Activated naive CD8-positive, alpha-beta T cell treated with anti-CD3 and anti-CD28 coated beads, Interleukin-2, amount 10 ng/mL, durations not matched to agents 7 days and 5 days (primary cell): ENCODE measurements around the gene MRPL37. TPM values are rescaled to one million over a fixed set of nuclear protein-coding genes. Genes with fewer than 3 reads are reported as not detected.

Experiments used
- ATAC-seq: fragments of 150-1000 bp; cut with Tn5 transposase; one replicate; pipeline ENCODE4 v1.10.0; 2021; ENCODE audit warnings: low read depth, moderate library complexity
- POLR2A ChIA-PET: fragments of 350-600 bp; sonication (Branson Sonifier 250); formaldehyde crosslinking; loops from one replicate; lab custom pipeline; 2021; ENCODE audit warnings: antibody characterized with exemption; lab: Charles Lee
- DNase-seq: peaks from one replicate; pipeline ENCODE4 v3.0.0; 2021
- H3K27ac Mint-ChIP-seq: one replicate; pipeline ENCODE4 v1.8.0; 2022; ENCODE audit warnings: mild to moderate bottlenecking, mixed read lengths
- H3K27me3 Mint-ChIP-seq: one replicate; pipeline ENCODE4 v1.8.0; 2022; ENCODE audit warnings: mild to moderate bottlenecking, moderate library complexity, mixed read lengths
- H3K36me3 Mint-ChIP-seq: one replicate; pipeline ENCODE4 v1.8.0; 2021; ENCODE audit warnings: mild to moderate bottlenecking, mixed read lengths
- H3K4me1 Mint-ChIP-seq: one replicate; pipeline ENCODE4 v1.8.0; 2021; ENCODE audit warnings: mixed read lengths
- H3K4me3 Mint-ChIP-seq: one replicate; pipeline ENCODE4 v1.8.0; 2022; ENCODE audit warnings: mild to moderate bottlenecking, moderate library complexity, mixed read lengths
- H3K9me3 Mint-ChIP-seq: one replicate; pipeline ENCODE4 v1.8.0; 2021; ENCODE audit warnings: mixed read lengths
- total RNA-seq, 2 experiments: library from RNA; stranded (reverse); gene quantifications; one replicate each; pipeline ENCODE4 v1.2.3, GENCODE V29; 2021

The MRPL37 gene
- total RNA-seq, 2 experiments from 2014 or later = 71.8 to 81.6 TPM

GRCh38 chr1:54215523-54215922 lies 15.6 kb downstream of the MRPL37 start:
- ATAC-seq (no peak), DNase-seq (no peak)
- POLR2A ChIA-PET = no interaction called here
- no peak overlapping the region for H3K27ac Mint-ChIP-seq
- peaks cover 35% of the 10 kb centered on the region for H3K36me3 Mint-ChIP-seq
- H3K4me1 Mint-ChIP-seq = peaks cover 4% of the 10 kb centered on the region
- no peaks in the 10 kb centered on the region for H3K27me3 Mint-ChIP-seq
- no peaks in the 10 kb centered on the region for H3K9me3 Mint-ChIP-seq
- no peak overlapping the region for H3K4me3 Mint-ChIP-seq

- Mint-ChIP-seq H3K9me3 (no peaks in the 10 kb centered on the region), H3K36me3 (peaks cover 27% of the 10 kb centered on the region), H3K4me3 (no peak overlapping the region), H3K27ac (peak overlapping the region; percentile 5), H3K27me3 (no peaks in the 10 kb centered on the region), H3K4me1 (peaks cover 2% of the 10 kb centered on the region)
- ATAC-seq (no peak), DNase-seq (no peak)
- POLR2A ChIA-PET = no interaction called here
Observed at GRCh38 chr1:54218883-54219687, 19.1 kb downstream of the MRPL37 start.

- ATAC-seq (no peak), DNase-seq (no peak)
- Mint-ChIP-seq H3K36me3 (peaks cover 29% of the 10 kb centered on the region), H3K27me3 (no peaks in the 10 kb centered on the region), H3K4me1 (peaks cover 2% of the 10 kb centered on the region), H3K9me3 (no peaks in the 10 kb centered on the region), H3K27ac (peak overlapping the region; percentile 51), H3K4me3 (no peak overlapping the region)
- POLR2A ChIA-PET = interaction anchor here (1.1 kb wide), 1 partner anchor 10 kb away, joined by 3 read pairs; no protein-coding TSS in a partner anchor
Observed at GRCh38 chr1:54219688-54220003, 19.7 kb downstream of the MRPL37 start.

GRCh38 chr1:54220004-54220811 lies 20.2 kb downstream of the MRPL37 start:
- Mint-ChIP-seq H3K27me3 (no peaks in the 10 kb centered on the region), H3K4me1 (peaks cover 2% of the 10 kb centered on the region), H3K4me3 (no peak overlapping the region), H3K9me3 (no peaks in the 10 kb centered on the region), H3K27ac (peak overlapping the region; percentile 51), H3K36me3 (peaks cover 31% of the 10 kb centered on the region)
- no peak for DNase-seq
- POLR2A ChIA-PET = interaction anchor here (1.1 kb wide), 1 partner anchor 10 kb away, joined by 3 read pairs; no protein-coding TSS in a partner anchor
- ATAC-seq = no peak

GRCh38 chr1:54221113-54221834 lies 21.3 kb downstream of the MRPL37 start:
- DNase-seq (no peak), ATAC-seq (no peak)
- POLR2A ChIA-PET = no interaction called here
- no peak overlapping the region for H3K4me3 Mint-ChIP-seq
- peak overlapping the region; percentile 52 for H3K27ac Mint-ChIP-seq
- peaks cover 28% of the 10 kb centered on the region for H3K36me3 Mint-ChIP-seq
- no peaks in the 10 kb centered on the region for H3K27me3 Mint-ChIP-seq
- H3K9me3 Mint-ChIP-seq = no peaks in the 10 kb centered on the region
- H3K4me1 Mint-ChIP-seq = peaks cover 2% of the 10 kb centered on the region

GRCh38 chr1:54221867-54222484 lies 22.0 kb downstream of the MRPL37 start:
- no peak for DNase-seq
- Mint-ChIP-seq H3K9me3 (no peaks in the 10 kb centered on the region), H3K4me3 (no peak overlapping the region), H3K27me3 (no peaks in the 10 kb centered on the region), H3K27ac (peak overlapping the region; percentile 35), H3K4me1 (no peaks in the 10 kb centered on the region), H3K36me3 (peaks cover 24% of the 10 kb centered on the region)
- POLR2A ChIA-PET = no interaction called here
- ATAC-seq = no peak

- Mint-ChIP-seq H3K27me3 (no peaks in the 10 kb centered on the region), H3K4me3 (no peak overlapping the region), H3K4me1 (no peaks in the 10 kb centered on the region), H3K36me3 (peaks cover 20% of the 10 kb centered on the region), H3K9me3 (no peaks in the 10 kb centered on the region), H3K27ac (peak overlapping the region; percentile 68)
- POLR2A ChIA-PET = no interaction called here
- DNase-seq (no peak), ATAC-seq (no peak)
Observed at GRCh38 chr1:54222711-54223110, 22.7 kb downstream of the MRPL37 start.

- no peaks in the 10 kb centered on the region for H3K27me3 Mint-ChIP-seq
- POLR2A ChIA-PET = no interaction called here
Observed at GRCh38 chr1:54223441-54224202, 23.7 kb downstream of the MRPL37 start.

GRCh38 chr1:54224233-54224632 lies 24.3 kb downstream of the MRPL37 start:
- Mint-ChIP-seq H3K27me3 (no peaks in the 10 kb centered on the region), H3K4me1 (peaks cover 3% of the 10 kb centered on the region), H3K4me3 (no peak overlapping the region), H3K27ac (peak overlapping the region; percentile 54), H3K9me3 (no peaks in the 10 kb centered on the region), H3K36me3 (peaks cover 12% of the 10 kb centered on the region)
- no peak for DNase-seq
- POLR2A ChIA-PET = no interaction called here
- no peak for ATAC-seq

More at GRCh38 chr1:54223441-54224202, 23.7 kb downstream of the MRPL37 start:
- ATAC-seq (no peak), DNase-seq (no peak)
- Mint-ChIP-seq H3K27ac (peak overlapping the region; percentile 54), H3K9me3 (no peaks in the 10 kb centered on the region), H3K36me3 (peaks cover 15% of the 10 kb centered on the region), H3K4me1 (no peaks in the 10 kb centered on the region), H3K4me3 (no peak overlapping the region)

- no peaks in the 10 kb centered on the region for H3K27me3 Mint-ChIP-seq
- ATAC-seq = no peak
- no peak overlapping the region for H3K27ac Mint-ChIP-seq
Observed at GRCh38 chr1:54225378-54225777, 25.4 kb downstream of the MRPL37 start.

GRCh38 chr1:54225986-54226559 lies 26.1 kb downstream of the MRPL37 start:
- no peak overlapping the region for H3K27ac Mint-ChIP-seq
- no peak for ATAC-seq
- POLR2A ChIA-PET = interaction anchor here (1.5 kb wide), 1 partner anchor 63 kb away, joined by 3 read pairs; no protein-coding TSS in a partner anchor
- H3K4me1 Mint-ChIP-seq = peaks cover 15% of the 10 kb centered on the region
- H3K36me3 Mint-ChIP-seq = peaks cover 9% of the 10 kb centered on the region
- H3K4me3 Mint-ChIP-seq = no peak overlapping the region
- H3K27me3 Mint-ChIP-seq = no peaks in the 10 kb centered on the region
- no peaks in the 10 kb centered on the region for H3K9me3 Mint-ChIP-seq
- DNase-seq = no peak

More at GRCh38 chr1:54225378-54225777, 25.4 kb downstream of the MRPL37 start:
- no peak for DNase-seq
- Mint-ChIP-seq H3K36me3 (peaks cover 9% of the 10 kb centered on the region), H3K4me3 (no peak overlapping the region), H3K4me1 (peaks cover 12% of the 10 kb centered on the region), H3K9me3 (no peaks in the 10 kb centered on the region)
- POLR2A ChIA-PET = no interaction called here

GRCh38 chr1:54227091-54227602 lies 27.2 kb downstream of the MRPL37 start:
- no peaks in the 10 kb centered on the region for H3K27me3 Mint-ChIP-seq
- H3K36me3 Mint-ChIP-seq = peaks cover 13% of the 10 kb centered on the region
- DNase-seq (no peak), ATAC-seq (peak; percentile 10)
- H3K9me3 Mint-ChIP-seq = no peaks in the 10 kb centered on the region
- POLR2A ChIA-PET = interaction anchor here (1.5 kb wide), 1 partner anchor 62 kb away, joined by 3 read pairs; no protein-coding TSS in a partner anchor
- H3K4me3 Mint-ChIP-seq = no peak overlapping the region
- H3K27ac Mint-ChIP-seq = no peak overlapping the region
- H3K4me1 Mint-ChIP-seq = peaks cover 18% of the 10 kb centered on the region
